Cardiac muscle cell (in vitro differentiated cells and primary cell): ENCODE data around the gene COG1. TPM values are rescaled to one million over a fixed set of nuclear protein-coding genes. Genes with fewer than 3 reads are reported as not detected.
"Not testable (repeated sequence)": the region's sequence is repeated elsewhere in the genome, so short reads cannot be mapped to it uniquely, and the experiment has no call there.

Experiments
- DNase-seq, 2 donors: peaks; one replicate each; pipeline versions ENCODE4 v3.0.0 to v3.0.0-alpha.2; 2010 to 2017; ENCODE audit warnings: low read depth in 1 of 2, low spot score in 1 of 2
- H3K27ac ChIP-seq: fragments of 200-600 bp; sonication (generic); 2 replicates; pipeline ENCODE4 v1.5.1; 2016
- H3K27me3 ChIP-seq: fragments of 200-600 bp; sonication (generic); 2 replicates; pipeline ENCODE4 v1.6.0; 2016; ENCODE audit warnings: control low read depth
- H3K36me3 ChIP-seq: fragments of 200-600 bp; sonication (generic); 2 replicates; pipeline ENCODE4 v1.5.1; 2016; ENCODE audit warnings: control low read depth
- H3K4me1 ChIP-seq: fragments of 200-600 bp; sonication (generic); 2 replicates; pipeline ENCODE4 v1.8.1; 2017; ENCODE audit warnings: low read depth, mild to moderate bottlenecking, mixed run types
- H3K4me3 ChIP-seq: fragments of 200-600 bp; sonication (generic); 2 replicates; pipeline ENCODE4 v1.5.1; 2016; ENCODE audit warnings: mild to moderate bottlenecking
- H3K9me3 ChIP-seq: fragments of 200-600 bp; sonication (generic); 2 replicates; pipeline ENCODE4 v1.5.1; 2017; ENCODE audit warnings: low read depth, mild to moderate bottlenecking, control low read depth
- polyA plus RNA-seq: library from polyadenylated mRNA; unstranded; fragments of >200 nt; fragmentation: Nextera tagmentation; extraction: Ambion mirVana; gene quantifications from 2 replicates; pipeline ENCODE4 v1.2.1, GENCODE V29; 2016
- total RNA-seq: library from RNA; depleted of rRNA; stranded (reverse); fragments of >200 nt; gene quantifications from 2 replicates; pipeline ENCODE4 v1.2.3, GENCODE V29; 2016
- TF ChIP-seq, protein P1 (sequence below): IDR thresholded peaks from 2 replicates; pipeline ENCODE4 v1.5.1; 2012; ENCODE audit warnings: low read depth, mild to moderate bottlenecking, low read length

COG1 gene
- total RNA-seq (22.1 and 37.9 TPM in 2 replicates), polyA plus RNA-seq (42.4 and 61.2 TPM in 2 replicates)

- Histone ChIP-seq H3K27me3 (no peaks in the 10 kb centered on the region), H3K4me3 (peak within 1 kb of the TSS; percentile 86), H3K36me3 (peaks cover 14% of the 10 kb centered on the region), H3K27ac (peak within 1 kb of the TSS; percentile 87), H3K4me1 (no peaks in the 10 kb centered on the region), H3K9me3 (no peaks in the 10 kb centered on the region)
- TF ChIP-seq, protein P1, sequence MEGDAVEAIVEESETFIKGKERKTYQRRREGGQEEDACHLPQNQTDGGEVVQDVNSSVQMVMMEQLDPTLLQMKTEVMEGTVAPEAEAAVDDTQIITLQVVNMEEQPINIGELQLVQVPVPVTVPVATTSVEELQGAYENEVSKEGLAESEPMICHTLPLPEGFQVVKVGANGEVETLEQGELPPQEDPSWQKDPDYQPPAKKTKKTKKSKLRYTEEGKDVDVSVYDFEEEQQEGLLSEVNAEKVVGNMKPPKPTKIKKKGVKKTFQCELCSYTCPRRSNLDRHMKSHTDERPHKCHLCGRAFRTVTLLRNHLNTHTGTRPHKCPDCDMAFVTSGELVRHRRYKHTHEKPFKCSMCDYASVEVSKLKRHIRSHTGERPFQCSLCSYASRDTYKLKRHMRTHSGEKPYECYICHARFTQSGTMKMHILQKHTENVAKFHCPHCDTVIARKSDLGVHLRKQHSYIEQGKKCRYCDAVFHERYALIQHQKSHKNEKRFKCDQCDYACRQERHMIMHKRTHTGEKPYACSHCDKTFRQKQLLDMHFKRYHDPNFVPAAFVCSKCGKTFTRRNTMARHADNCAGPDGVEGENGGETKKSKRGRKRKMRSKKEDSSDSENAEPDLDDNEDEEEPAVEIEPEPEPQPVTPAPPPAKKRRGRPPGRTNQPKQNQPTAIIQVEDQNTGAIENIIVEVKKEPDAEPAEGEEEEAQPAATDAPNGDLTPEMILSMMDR, result no peak
- DNase-seq, result peak; percentile 92 to 93
These were observed at the start of gene COG1 for GRCh38 chr17:73192894-73193701. COG1 (plus strand) TSS chr17:73193055; CDS start chr17:73193070, 15 bp downstream.

- not testable (repeated sequence) for H3K4me1 ChIP-seq, H3K36me3 ChIP-seq, DNase-seq, H3K27me3 ChIP-seq, H3K27ac ChIP-seq, H3K4me3 ChIP-seq, H3K9me3 ChIP-seq
These were observed 48.6 kb upstream of the COG1 start for GRCh38 chr17:73144209-73144608.

- no peaks in the 10 kb centered on the region for H3K4me1 ChIP-seq
- H3K36me3 ChIP-seq, result no peaks in the 10 kb centered on the region
- TF ChIP-seq, protein P1, result no peak
- no peaks in the 10 kb centered on the region for H3K9me3 ChIP-seq
- no peak overlapping the region for H3K4me3 ChIP-seq
- no peak overlapping the region for H3K27ac ChIP-seq
- DNase-seq, result no peak
- H3K27me3 ChIP-seq, result no peaks in the 10 kb centered on the region
These were observed 47.2 kb upstream of the COG1 start for GRCh38 chr17:73145641-73146040.

- not testable (repeated sequence) for DNase-seq, H3K36me3 ChIP-seq, H3K4me3 ChIP-seq, H3K27me3 ChIP-seq, H3K9me3 ChIP-seq, H3K4me1 ChIP-seq, H3K27ac ChIP-seq
These were observed 45.1 kb upstream of the COG1 start for GRCh38 chr17:73147791-73148190.

- Histone ChIP-seq H3K4me1 (no peaks in the 10 kb centered on the region), H3K27me3 (no peaks in the 10 kb centered on the region), H3K4me3 (no peak overlapping the region), H3K27ac (no peak overlapping the region), H3K9me3 (no peaks in the 10 kb centered on the region), H3K36me3 (no peaks in the 10 kb centered on the region)
- no peak for DNase-seq
- TF ChIP-seq, protein P1, result no peak
These were observed 44.1 kb upstream of the COG1 start for GRCh38 chr17:73148540-73149334.

DNA sequence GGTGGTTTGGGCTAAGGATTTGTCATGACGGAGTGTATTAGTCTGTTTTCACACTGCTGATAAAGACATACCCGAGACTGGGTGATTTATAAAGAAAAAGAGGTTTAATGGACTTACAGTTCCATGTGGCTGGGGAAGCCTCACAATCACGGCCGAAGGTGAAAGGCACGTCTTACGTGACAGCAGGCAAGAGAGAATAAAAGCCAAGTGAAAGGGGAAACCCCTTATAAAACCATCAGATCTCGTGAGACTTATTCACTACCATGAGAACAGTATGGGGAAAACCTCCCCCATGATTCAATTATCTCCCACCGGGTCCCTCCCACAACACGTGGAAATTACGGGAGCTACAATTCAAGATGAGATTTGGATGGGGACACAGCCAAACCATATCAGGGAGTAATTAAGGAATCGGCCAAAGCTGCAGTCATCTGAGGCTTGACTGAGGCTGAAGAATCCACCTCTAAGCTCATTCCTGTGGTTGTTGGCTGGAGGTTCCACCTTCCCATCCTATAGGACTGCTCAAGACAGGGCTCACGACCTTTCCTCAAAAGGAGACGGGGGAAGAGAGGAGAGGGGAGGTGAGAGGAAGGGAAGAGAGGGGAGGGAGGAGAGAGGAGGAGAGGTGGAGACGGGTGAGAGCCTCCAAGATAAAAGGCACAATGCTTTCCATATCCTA is 42.1 kb upstream of the COG1 start:
- H3K27me3 ChIP-seq, H3K4me1 ChIP-seq, H3K36me3 ChIP-seq, DNase-seq, H3K9me3 ChIP-seq, H3K4me3 ChIP-seq, H3K27ac ChIP-seq: not testable (repeated sequence)
